GM12878 (cell line): ENCODE data around the gene OPCML. TPM values are rescaled to one million over a fixed set of nuclear protein-coding genes. Genes with fewer than 3 reads are reported as not detected.

Source experiments
- ATAC-seq: fragments of 200-7000 bp; cut with Tn5 transposase; 3 replicates; pipeline ENCODE4 v1.9.1; 2020; ENCODE audit warnings: mild to moderate bottlenecking, moderate library complexity
- BruUV-seq: library from RNA; stranded (reverse); fragments of 400-500 nt; replicated peaks from 2 replicates; lab custom pipeline; 2021; lab: Mats Ljungman, UMichigan
- CTCF ChIA-PET: fragments of 300-600 bp; sonication (Branson Sonifier 250); formaldehyde crosslinking; extraction: SDS; loops from one replicate; lab custom pipeline; 2021; ENCODE audit warnings: inconsistent platforms; lab: Yijun Ruan, JAX
- POLR2A ChIA-PET: fragments of 350-600 bp; formaldehyde crosslinking; extraction: SDS; loops from one replicate; lab custom pipeline; 2021; ENCODE audit warnings: inconsistent platforms; lab: Charles Lee
- RAD21 ChIA-PET: fragments of 300-600 bp; sonication (Branson Sonifier 250); formaldehyde crosslinking; loops from one replicate; lab custom pipeline; 2023; ENCODE audit warnings: antibody characterized with exemption; ENCODE audit not compliant: unreplicated experiment; lab: Charles Lee
- SMC1A ChIA-PET: fragments of 300-600 bp; sonication (Branson Sonifier 250); formaldehyde crosslinking; loops from one replicate; lab custom pipeline; 2023; ENCODE audit not compliant: unreplicated experiment, uncharacterized antibody; lab: Charles Lee
- DNase-seq: peaks from one replicate; pipeline ENCODE4 v3.0.0-alpha.2; 2011; ENCODE audit warnings: low read depth, low spot score
- FAIRE-seq: peaks from 3 replicates; lab custom pipeline; 2011; peaks lifted over from hg19 to GRCh38; lab: Jason Lieb, UNC
- H2AFZ ChIP-seq: 2 replicates; pipeline ENCODE4 v1.6.0; 2011; ENCODE audit warnings: low read depth, low read length, control low read depth; ENCODE audit not compliant: control insufficient read depth
- H3K27ac ChIP-seq: 2 replicates; pipeline ENCODE4 v1.5.1; 2011; ENCODE audit warnings: control low read depth; ENCODE audit not compliant: control insufficient read depth, insufficient read depth
- H3K27me3 ChIP-seq, 2 experiments: replicated peaks in 1 of 2; 2 replicates each; pipeline versions ENCODE4 v1.6.0 to v1.6.1; 2011; ENCODE audit warnings: low read length in 1 of 2; ENCODE audit not compliant: control insufficient read depth in 2 of 2, insufficient read depth in 2 of 2
- H3K36me3 ChIP-seq, 2 experiments: 2 replicates each; pipeline ENCODE4 v1.5.1; 2011; ENCODE audit warnings: low read length in 1 of 2; ENCODE audit not compliant: control insufficient read depth in 2 of 2, insufficient read depth in 2 of 2
- H3K4me1 ChIP-seq: 2 replicates; pipeline ENCODE4 v1.6.1; 2011; ENCODE audit warnings: mild to moderate bottlenecking, low read length, moderate library complexity, mixed read lengths; ENCODE audit not compliant: control insufficient read depth, insufficient read depth
- H3K4me2 ChIP-seq: 2 replicates; pipeline ENCODE4 v1.6.0; 2011; ENCODE audit warnings: control low read depth; ENCODE audit not compliant: control insufficient read depth, insufficient read depth
- H3K4me3 ChIP-seq: fragments of 200-600 bp; sonication (generic); 2 replicates; pipeline ENCODE4 v1.5.1; 2016
- H3K79me2 ChIP-seq: 2 replicates; pipeline ENCODE4 v1.6.0; 2011; ENCODE audit warnings: low read length; ENCODE audit not compliant: control insufficient read depth, insufficient read depth
- H3K9ac ChIP-seq: 2 replicates; pipeline ENCODE4 v1.8.0; 2011; ENCODE audit warnings: low read length, control low read depth, mixed read lengths; ENCODE audit not compliant: control insufficient read depth, insufficient read depth
- H3K9me3 ChIP-seq: replicated peaks from 3 replicates; pipeline ENCODE4 v1.5.1; 2011; ENCODE audit warnings: mild to moderate bottlenecking, low read length; ENCODE audit not compliant: control insufficient read depth, insufficient read depth
- H4K20me1 ChIP-seq: 2 replicates; pipeline ENCODE4 v1.6.0; 2011; ENCODE audit not compliant: control insufficient read depth, insufficient read depth
- CHD1 ChIP-seq: IDR thresholded peaks from 2 replicates; pipeline ENCODE4 v1.6.1; 2012; ENCODE audit warnings: low read depth, low read length, improper control_type of control experiment
- EED ChIP-seq: sonication (generic); IDR thresholded peaks from 2 replicates; pipeline ENCODE4 v1.6.1; 2016; ENCODE audit warnings: antibody characterized with exemption, low read depth
- FOXK2 ChIP-seq: fragments of 450-650 bp; IDR thresholded peaks from 2 replicates; pipeline ENCODE4 v1.6.1; 2017; ENCODE audit warnings: mild to moderate bottlenecking, moderate library complexity
- GATAD2B ChIP-seq: fragments of 450-650 bp; conservative IDR thresholded peaks from 2 replicates; pipeline ENCODE4 v1.6.1; 2017; ENCODE audit warnings: low read depth, mild to moderate bottlenecking, moderate library complexity
- JUNB ChIP-seq: IDR thresholded peaks from 2 replicates; pipeline ENCODE4 v1.6.1; 2016; ENCODE audit warnings: antibody characterized with exemption, mild to moderate bottlenecking
- NRF1 ChIP-seq: conservative IDR thresholded peaks from 2 replicates; pipeline ENCODE4 v1.6.1; 2011; ENCODE audit warnings: mild to moderate bottlenecking, low read depth, low read length, improper control_type of control experiment
- POLR2A ChIP-seq: IDR thresholded peaks from 2 replicates; pipeline ENCODE4 v1.6.1; 2011; ENCODE audit warnings: low read depth, mild to moderate bottlenecking, low read length
- POU2F2 ChIP-seq: IDR thresholded peaks from 3 replicates; pipeline ENCODE4 v1.6.1; 2011; ENCODE audit warnings: low read depth, mild to moderate bottlenecking, low read length, borderline replicate concordance
- SMAD1 ChIP-seq: fragments of 450-650 bp; IDR thresholded peaks from 2 replicates; pipeline ENCODE4 v1.6.1; 2018; ENCODE audit warnings: mild to moderate bottlenecking, low read depth; ENCODE audit not compliant: partially characterized antibody
- SP1 ChIP-seq: IDR thresholded peaks from one replicate; pipeline ENCODE4 v1.6.1; 2011; ENCODE audit warnings: low read depth, low read length
- YBX1 ChIP-seq: fragments of 450-650 bp; IDR thresholded peaks from 2 replicates; pipeline ENCODE4 v1.6.1; 2016; ENCODE audit warnings: antibody characterized with exemption
- ZSCAN29 ChIP-seq: fragments of 450-650 bp; IDR thresholded peaks from 2 replicates; pipeline ENCODE4 v1.6.1; 2017; ENCODE audit warnings: mild to moderate bottlenecking, moderate library complexity
- WGBS: methylation state at CpG from one replicate; pipeline ENCODE4 v1.1.6; 2016; ENCODE audit warnings: low lambda C conversion rate; ENCODE audit not compliant: insufficient replicate concordance, insufficient coverage; ENCODE audit errors: missing lambda C conversion rate; 5-methylcytosine and 5-hydroxymethylcytosine counted together
- in situ Hi-C: fragments of 300-500 bp; cut with MboI; formaldehyde crosslinking; loops from 9 replicates; pipeline ENCODE4 v1.14.3; 2018; ENCODE audit warnings: mixed read lengths
- intact Hi-C: fragments of 100-400 bp; cut with micrococcal nuclease; formaldehyde crosslinking; loops from one replicate; pipeline ENCODE4 v1.14.2; 2022; ENCODE audit not compliant: unreplicated experiment
- polyA plus RNA-seq, 11 experiments: library from polyadenylated mRNA; depleted of rRNA in 4 of 11; unstranded in 6 of 11; stranded (reverse) in 5 of 11; fragments of >200 nt; fragmentation: Nextera tagmentation in 4 of 11; fragmentation: Illumina TruSeq in 1 of 11; extraction: Ambion mirVana in 4 of 11; extraction: Trizol in 1 of 11; gene quantifications; 1 replicate in 1 of 11; 2 replicates in 10 of 11; pipeline versions ENCODE4 v1.2.1 to v1.2.3, GENCODE V29; 2011 to 2016; ENCODE audit warnings: inconsistent platforms in 2 of 11, missing spikeins in 2 of 11, low read depth in 1 of 11
- total RNA-seq, 4 experiments: library from RNA; depleted of rRNA in 3 of 4; stranded (reverse); fragments of >200 nt in 3 of 4; fragmentation: Illumina TruSeq in 1 of 4; extraction: Trizol in 1 of 4; gene quantifications; 2 replicates each; pipeline versions ENCODE4 v1.2.1 to v1.2.3, GENCODE V29; 2013 to 2021
- TF ChIP-seq, protein P1 (sequence below): IDR thresholded peaks from 2 replicates; pipeline ENCODE4 v1.6.1; 2012; ENCODE audit warnings: improper control_type of control experiment, low read depth, low read length; ENCODE audit not compliant: insufficient replicate concordance
- TF ChIP-seq, protein P2 (sequence below): fragments of 450-650 bp; formaldehyde crosslinking; IDR thresholded peaks from 2 replicates; pipeline ENCODE4 v1.4.0; 2022; ENCODE audit warnings: mild to moderate bottlenecking, moderate library complexity
- TF ChIP-seq, protein P3 (sequence below): fragments of 450-650 bp; IDR thresholded peaks from 2 replicates; pipeline ENCODE4 v1.6.1; 2017; ENCODE audit warnings: antibody characterized with exemption, mild to moderate bottlenecking, moderate library complexity

Gene OPCML
- total and polyA plus RNA-seq, 10 of the 15 experiments (the other 5 are each of a cell fraction or from before 2014, with no cell fraction given), result 0.84 TPM; not detected in 9

DNA sequence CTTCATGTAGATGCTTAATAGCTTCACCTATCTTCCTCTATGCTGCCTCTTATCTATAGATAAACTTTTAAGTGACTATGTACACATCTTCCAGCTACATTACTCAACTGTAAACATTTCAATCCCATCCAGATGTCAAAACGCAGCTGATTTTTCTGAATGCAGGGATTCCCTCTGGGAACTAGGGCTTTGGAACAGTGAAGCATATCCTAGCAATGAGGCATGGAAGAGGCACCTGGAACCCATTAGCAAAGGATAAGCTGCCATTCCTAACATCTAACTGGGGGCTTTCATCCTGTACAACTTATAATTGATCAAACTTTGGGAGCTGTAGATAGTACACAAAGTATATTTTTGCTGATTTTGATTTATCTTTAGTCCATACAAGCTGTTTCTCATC, 40.8 kb upstream of the OPCML start:
- no peaks in the 10 kb centered on the region for H3K36me3 ChIP-seq
- DNase-seq (no peak), FAIRE-seq (no peak), ATAC-seq (no peak)
- no peaks in the 10 kb centered on the region for H3K27me3 ChIP-seq
- no peaks in the 10 kb centered on the region for H3K79me2 ChIP-seq
- 0% methylated on average over 1 of the region's 1 CpG for WGBS
- H3K27ac ChIP-seq, result no peak overlapping the region
- no TSS peak for BruUV-seq
- no peak overlapping the region for H3K9ac ChIP-seq
- ChIA-PET RAD21 (interaction anchor here (0.7 kb wide), 1 partner anchor 977 kb away, joined by 5 read pairs; no protein-coding TSS in a partner anchor), POLR2A (no interaction called here), SMC1A (interaction anchor here (0.5 kb wide), 1 partner anchor 1223 kb away, joined by 4 read pairs; no protein-coding TSS in a partner anchor), CTCF (no interaction called here)
- no peaks in the 10 kb centered on the region for H4K20me1 ChIP-seq
- no peaks in the 10 kb centered on the region for H3K4me1 ChIP-seq
- intact Hi-C loops, result no loop called here
- in situ Hi-C loops, result no loop called here
- TF ChIP-seq SP1, result no peak
- no peak for TF ChIP-seq GATAD2B
- TF ChIP-seq, protein P1, sequence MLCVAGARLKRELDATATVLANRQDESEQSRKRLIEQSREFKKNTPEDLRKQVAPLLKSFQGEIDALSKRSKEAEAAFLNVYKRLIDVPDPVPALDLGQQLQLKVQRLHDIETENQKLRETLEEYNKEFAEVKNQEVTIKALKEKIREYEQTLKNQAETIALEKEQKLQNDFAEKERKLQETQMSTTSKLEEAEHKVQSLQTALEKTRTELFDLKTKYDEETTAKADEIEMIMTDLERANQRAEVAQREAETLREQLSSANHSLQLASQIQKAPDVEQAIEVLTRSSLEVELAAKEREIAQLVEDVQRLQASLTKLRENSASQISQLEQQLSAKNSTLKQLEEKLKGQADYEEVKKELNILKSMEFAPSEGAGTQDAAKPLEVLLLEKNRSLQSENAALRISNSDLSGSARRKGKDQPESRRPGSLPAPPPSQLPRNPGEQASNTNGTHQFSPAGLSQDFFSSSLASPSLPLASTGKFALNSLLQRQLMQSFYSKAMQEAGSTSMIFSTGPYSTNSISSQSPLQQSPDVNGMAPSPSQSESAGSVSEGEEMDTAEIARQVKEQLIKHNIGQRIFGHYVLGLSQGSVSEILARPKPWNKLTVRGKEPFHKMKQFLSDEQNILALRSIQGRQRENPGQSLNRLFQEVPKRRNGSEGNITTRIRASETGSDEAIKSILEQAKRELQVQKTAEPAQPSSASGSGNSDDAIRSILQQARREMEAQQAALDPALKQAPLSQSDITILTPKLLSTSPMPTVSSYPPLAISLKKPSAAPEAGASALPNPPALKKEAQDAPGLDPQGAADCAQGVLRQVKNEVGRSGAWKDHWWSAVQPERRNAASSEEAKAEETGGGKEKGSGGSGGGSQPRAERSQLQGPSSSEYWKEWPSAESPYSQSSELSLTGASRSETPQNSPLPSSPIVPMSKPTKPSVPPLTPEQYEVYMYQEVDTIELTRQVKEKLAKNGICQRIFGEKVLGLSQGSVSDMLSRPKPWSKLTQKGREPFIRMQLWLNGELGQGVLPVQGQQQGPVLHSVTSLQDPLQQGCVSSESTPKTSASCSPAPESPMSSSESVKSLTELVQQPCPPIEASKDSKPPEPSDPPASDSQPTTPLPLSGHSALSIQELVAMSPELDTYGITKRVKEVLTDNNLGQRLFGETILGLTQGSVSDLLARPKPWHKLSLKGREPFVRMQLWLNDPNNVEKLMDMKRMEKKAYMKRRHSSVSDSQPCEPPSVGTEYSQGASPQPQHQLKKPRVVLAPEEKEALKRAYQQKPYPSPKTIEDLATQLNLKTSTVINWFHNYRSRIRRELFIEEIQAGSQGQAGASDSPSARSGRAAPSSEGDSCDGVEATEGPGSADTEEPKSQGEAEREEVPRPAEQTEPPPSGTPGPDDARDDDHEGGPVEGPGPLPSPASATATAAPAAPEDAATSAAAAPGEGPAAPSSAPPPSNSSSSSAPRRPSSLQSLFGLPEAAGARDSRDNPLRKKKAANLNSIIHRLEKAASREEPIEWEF, result no peak
- no peak for TF ChIP-seq POU2F2
- no peak for TF ChIP-seq SMAD1
- TF ChIP-seq YBX1, result no peak
- no peak for TF ChIP-seq ZSCAN29
- no peak for TF ChIP-seq JUNB
- TF ChIP-seq NRF1, result no peak
- no peak for TF ChIP-seq POLR2A
- no peak for TF ChIP-seq FOXK2
- no peak for TF ChIP-seq CHD1
- TF ChIP-seq, protein P2, sequence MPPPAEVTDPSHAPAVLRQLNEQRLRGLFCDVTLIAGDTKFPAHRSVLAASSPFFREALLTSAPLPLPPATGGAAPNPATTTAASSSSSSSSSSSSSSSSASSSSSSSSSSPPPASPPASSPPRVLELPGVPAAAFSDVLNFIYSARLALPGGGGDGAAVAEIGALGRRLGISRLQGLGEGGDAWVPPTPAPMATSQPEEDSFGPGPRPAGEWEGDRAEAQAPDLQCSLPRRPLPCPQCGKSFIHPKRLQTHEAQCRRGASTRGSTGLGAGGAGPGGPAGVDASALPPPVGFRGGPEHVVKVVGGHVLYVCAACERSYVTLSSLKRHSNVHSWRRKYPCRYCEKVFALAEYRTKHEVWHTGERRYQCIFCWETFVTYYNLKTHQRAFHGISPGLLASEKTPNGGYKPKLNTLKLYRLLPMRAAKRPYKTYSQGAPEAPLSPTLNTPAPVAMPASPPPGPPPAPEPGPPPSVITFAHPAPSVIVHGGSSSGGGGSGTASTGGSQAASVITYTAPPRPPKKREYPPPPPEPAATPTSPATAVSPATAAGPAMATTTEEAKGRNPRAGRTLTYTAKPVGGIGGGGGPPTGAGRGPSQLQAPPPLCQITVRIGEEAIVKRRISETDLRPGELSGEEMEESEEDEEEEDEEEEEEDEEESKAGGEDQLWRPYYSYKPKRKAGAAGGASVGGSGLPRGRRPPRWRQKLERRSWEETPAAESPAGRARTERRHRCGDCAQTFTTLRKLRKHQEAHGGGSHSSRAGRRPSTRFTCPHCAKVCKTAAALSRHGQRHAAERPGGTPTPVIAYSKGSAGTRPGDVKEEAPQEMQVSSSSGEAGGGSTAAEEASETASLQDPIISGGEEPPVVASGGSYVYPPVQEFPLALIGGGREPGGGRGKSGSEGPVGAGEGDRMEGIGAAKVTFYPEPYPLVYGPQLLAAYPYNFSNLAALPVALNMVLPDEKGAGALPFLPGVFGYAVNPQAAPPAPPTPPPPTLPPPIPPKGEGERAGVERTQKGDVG (CRISPR knock-in tag), result no peak
- no peak for TF ChIP-seq EED
- TF ChIP-seq, protein P3, sequence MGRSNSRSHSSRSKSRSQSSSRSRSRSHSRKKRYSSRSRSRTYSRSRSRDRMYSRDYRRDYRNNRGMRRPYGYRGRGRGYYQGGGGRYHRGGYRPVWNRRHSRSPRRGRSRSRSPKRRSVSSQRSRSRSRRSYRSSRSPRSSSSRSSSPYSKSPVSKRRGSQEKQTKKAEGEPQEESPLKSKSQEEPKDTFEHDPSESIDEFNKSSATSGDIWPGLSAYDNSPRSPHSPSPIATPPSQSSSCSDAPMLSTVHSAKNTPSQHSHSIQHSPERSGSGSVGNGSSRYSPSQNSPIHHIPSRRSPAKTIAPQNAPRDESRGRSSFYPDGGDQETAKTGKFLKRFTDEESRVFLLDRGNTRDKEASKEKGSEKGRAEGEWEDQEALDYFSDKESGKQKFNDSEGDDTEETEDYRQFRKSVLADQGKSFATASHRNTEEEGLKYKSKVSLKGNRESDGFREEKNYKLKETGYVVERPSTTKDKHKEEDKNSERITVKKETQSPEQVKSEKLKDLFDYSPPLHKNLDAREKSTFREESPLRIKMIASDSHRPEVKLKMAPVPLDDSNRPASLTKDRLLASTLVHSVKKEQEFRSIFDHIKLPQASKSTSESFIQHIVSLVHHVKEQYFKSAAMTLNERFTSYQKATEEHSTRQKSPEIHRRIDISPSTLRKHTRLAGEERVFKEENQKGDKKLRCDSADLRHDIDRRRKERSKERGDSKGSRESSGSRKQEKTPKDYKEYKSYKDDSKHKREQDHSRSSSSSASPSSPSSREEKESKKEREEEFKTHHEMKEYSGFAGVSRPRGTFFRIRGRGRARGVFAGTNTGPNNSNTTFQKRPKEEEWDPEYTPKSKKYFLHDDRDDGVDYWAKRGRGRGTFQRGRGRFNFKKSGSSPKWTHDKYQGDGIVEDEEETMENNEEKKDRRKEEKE, result no peak
- H3K9me3 ChIP-seq, result no peaks in the 10 kb centered on the region
- H2AFZ ChIP-seq, result no peak overlapping the region
- no peak overlapping the region for H3K4me3 ChIP-seq
- no peak overlapping the region for H3K4me2 ChIP-seq
